Neural cell (in vitro differentiated cells): ENCODE results near the gene PGBD4. TPM values are rescaled to one million over a fixed set of nuclear protein-coding genes. Genes with fewer than 3 reads are reported as not detected.

Experiments used
- H2AFZ ChIP-seq: fragments of 200-600, 300-800 bp; sonication (generic), shearing (Covaris generic); 2 replicates; pipeline ENCODE4 v1.6.0; 2014; ENCODE audit warnings: low read depth, mild to moderate bottlenecking, antibody characterized with exemption, low read length, moderate library complexity
- H3F3A ChIP-seq: fragments of 200-600 bp; shearing (Covaris generic); 2 replicates; pipeline ENCODE4 v1.6.1; 2016; ENCODE audit warnings: mild to moderate bottlenecking, moderate library complexity, mixed read lengths, antibody characterized with exemption, low read length; ENCODE audit not compliant: insufficient read depth, poor library complexity, severe bottlenecking
- H3K27ac ChIP-seq: fragments of 200-600, 300-800 bp; sonication (generic), shearing (Covaris generic); 2 replicates; pipeline ENCODE4 v1.5.1; 2014; ENCODE audit warnings: mild to moderate bottlenecking, low read length, moderate library complexity
- H3K27me3 ChIP-seq: fragments of 300-800, 200-600 bp; sonication (generic), shearing (Covaris generic); 2 replicates; pipeline ENCODE4 v1.6.0; 2014; ENCODE audit warnings: mild to moderate bottlenecking, low read depth, low read length, moderate library complexity; ENCODE audit not compliant: insufficient read depth
- H3K36me3 ChIP-seq: fragments of 300-800, 200-600 bp; sonication (generic), shearing (Covaris generic); 2 replicates; pipeline ENCODE4 v1.5.1; 2014; ENCODE audit warnings: mild to moderate bottlenecking, antibody characterized with exemption, low read length, moderate library complexity; ENCODE audit not compliant: insufficient read depth
- H3K4me2 ChIP-seq: fragments of 300-800, 200-600 bp; sonication (generic), shearing (Covaris generic); 2 replicates; pipeline ENCODE4 v1.6.0; 2014; ENCODE audit warnings: mild to moderate bottlenecking, low read length
- H3K4me3 ChIP-seq: fragments of 300-800, 200-600 bp; sonication (generic), shearing (Covaris generic); 2 replicates; pipeline ENCODE4 v1.5.1; 2014; ENCODE audit warnings: mild to moderate bottlenecking, low read length, moderate library complexity
- H3K79me2 ChIP-seq: fragments of 200-600 bp; shearing (Covaris generic); replicated peaks from 2 replicates; pipeline ENCODE4 v1.6.0; 2014; ENCODE audit warnings: mild to moderate bottlenecking, low read length, moderate library complexity; ENCODE audit not compliant: insufficient read depth
- H3K9ac ChIP-seq: fragments of 300-800, 200-600 bp; sonication (generic), shearing (Covaris generic); 2 replicates; pipeline ENCODE4 v1.6.1; 2016; ENCODE audit warnings: mild to moderate bottlenecking, low read length, mixed read lengths
- H3K9me2 ChIP-seq: fragments of 200-600 bp; shearing (Covaris generic); 2 replicates; pipeline ENCODE4 v1.6.1; 2016; ENCODE audit warnings: mild to moderate bottlenecking, low read length, mixed read lengths; ENCODE audit not compliant: insufficient read depth
- H3K9me3 ChIP-seq: fragments of 200-600, 300-800 bp; sonication (generic), shearing (Covaris generic); 2 replicates; pipeline ENCODE4 v1.6.1; 2016; ENCODE audit warnings: mild to moderate bottlenecking, mixed run types, low read length, moderate library complexity, mixed read lengths
- H4K20me1 ChIP-seq: fragments of 200-600 bp; shearing (Covaris generic); 2 replicates; pipeline ENCODE4 v1.6.1; 2016; ENCODE audit warnings: mild to moderate bottlenecking, mixed run types; ENCODE audit not compliant: insufficient read depth
- CTCF ChIP-seq: fragments of 450-650 bp; IDR thresholded peaks from 2 replicates; pipeline ENCODE4 v1.5.1; 2014; ENCODE audit warnings: antibody characterized with exemption, mild to moderate bottlenecking, moderate library complexity; ENCODE audit not compliant: poor library complexity, severe bottlenecking
- EP300 ChIP-seq: fragments of 450-650 bp; conservative IDR thresholded peaks from 2 replicates; pipeline ENCODE4 v1.6.1; 2014; ENCODE audit warnings: antibody characterized with exemption, mild to moderate bottlenecking, moderate library complexity; ENCODE audit not compliant: poor library complexity, severe bottlenecking
- EZH2 ChIP-seq: fragments of 200-600, 300-800 bp; shearing (Covaris generic), sonication (generic); IDR thresholded peaks from 2 replicates; pipeline ENCODE4 v1.6.1; 2014; ENCODE audit warnings: antibody characterized with exemption, low read length, borderline replicate concordance, mild to moderate bottlenecking; ENCODE audit not compliant: insufficient read depth, poor library complexity, severe bottlenecking
- MXI1 ChIP-seq: fragments of 450-650 bp; conservative IDR thresholded peaks from 2 replicates; pipeline ENCODE4 v1.6.1; 2014; ENCODE audit warnings: antibody characterized with exemption, mild to moderate bottlenecking; ENCODE audit not compliant: poor library complexity, severe bottlenecking
- POLR2AphosphoS5 ChIP-seq: IDR thresholded peaks from 2 replicates; pipeline ENCODE4 v1.6.1; 2012
- RAD21 ChIP-seq: fragments of 450-650 bp; conservative IDR thresholded peaks from 2 replicates; pipeline ENCODE4 v1.6.1; 2014; ENCODE audit warnings: antibody characterized with exemption, mild to moderate bottlenecking, moderate library complexity
- REST ChIP-seq: IDR thresholded peaks from 2 replicates; pipeline ENCODE4 v1.6.1; 2012; ENCODE audit warnings: borderline replicate concordance
- SMC3 ChIP-seq: fragments of 450-650 bp; conservative IDR thresholded peaks from 2 replicates; pipeline ENCODE4 v1.6.1; 2014; ENCODE audit warnings: antibody characterized with exemption, mild to moderate bottlenecking, moderate library complexity; ENCODE audit not compliant: poor library complexity
- TAF1 ChIP-seq: IDR thresholded peaks from 2 replicates; pipeline ENCODE4 v1.6.1; 2012; ENCODE audit warnings: low read depth
- polyA plus RNA-seq: library from polyadenylated mRNA; depleted of rRNA; stranded (reverse); fragments of >200 nt; gene quantifications from 2 replicates; pipeline ENCODE4 v1.2.3, GENCODE V29; 2014

The PGBD4 gene
- polyA plus RNA-seq, 1 donor from 2014 or later: 2.4 TPM

DNA sequence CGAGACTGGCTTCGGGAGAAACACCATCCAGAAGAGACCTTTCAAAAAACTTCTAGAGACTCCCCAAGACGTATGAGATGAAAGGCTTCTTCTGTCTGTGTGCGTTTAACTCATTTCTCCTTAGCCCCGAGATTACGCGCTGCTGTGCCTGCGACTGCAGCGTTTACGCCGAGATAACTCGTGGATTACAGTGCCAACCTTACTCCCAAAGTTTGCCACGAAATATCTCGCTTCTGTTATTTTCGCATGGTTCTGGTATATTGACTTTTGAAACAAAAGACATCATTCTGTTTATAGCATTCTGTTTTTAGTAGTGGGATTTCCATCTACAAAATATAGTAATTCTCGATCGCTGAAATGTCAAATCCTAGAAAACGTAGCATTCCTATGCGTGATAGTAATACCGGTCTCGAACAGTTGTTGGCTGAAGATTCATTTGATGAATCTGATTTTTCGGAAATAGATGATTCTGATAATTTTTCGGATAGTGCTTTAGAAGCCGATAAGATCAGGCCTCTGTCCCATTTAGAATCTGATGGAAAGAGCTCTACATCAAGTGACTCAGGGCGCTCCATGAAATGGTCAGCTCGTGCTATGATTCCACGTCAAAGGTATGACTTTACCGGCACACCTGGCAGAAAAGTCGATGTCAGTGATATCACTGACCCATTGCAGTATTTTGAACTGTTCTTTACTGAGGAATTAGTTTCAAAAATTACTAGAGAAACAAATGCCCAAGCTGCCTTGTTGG, 467 bp downstream of the PGBD4 start:
- peak overlapping the region; percentile 74 for H3K27ac ChIP-seq
- H3K9me2 ChIP-seq: no peaks in the 10 kb centered on the region
- peak overlapping the region; percentile 84 for H3K4me3 ChIP-seq
- H3F3A ChIP-seq: peaks cover 3% of the 10 kb centered on the region
- peak overlapping the region; percentile 95 for H2AFZ ChIP-seq
- peaks cover 30% of the 10 kb centered on the region for H3K79me2 ChIP-seq
- H4K20me1 ChIP-seq: no peaks in the 10 kb centered on the region
- no peaks in the 10 kb centered on the region for H3K27me3 ChIP-seq
- no peaks in the 10 kb centered on the region for H3K9me3 ChIP-seq
- peak overlapping the region; percentile 96 for H3K4me2 ChIP-seq
- TF ChIP-seq RAD21 (peak; percentile 30), MXI1 (peak; percentile 70), TAF1 (no peak)
- peaks cover 5% of the 10 kb centered on the region for H3K36me3 ChIP-seq
- peak overlapping the region; percentile 63 for H3K9ac ChIP-seq

DNA sequence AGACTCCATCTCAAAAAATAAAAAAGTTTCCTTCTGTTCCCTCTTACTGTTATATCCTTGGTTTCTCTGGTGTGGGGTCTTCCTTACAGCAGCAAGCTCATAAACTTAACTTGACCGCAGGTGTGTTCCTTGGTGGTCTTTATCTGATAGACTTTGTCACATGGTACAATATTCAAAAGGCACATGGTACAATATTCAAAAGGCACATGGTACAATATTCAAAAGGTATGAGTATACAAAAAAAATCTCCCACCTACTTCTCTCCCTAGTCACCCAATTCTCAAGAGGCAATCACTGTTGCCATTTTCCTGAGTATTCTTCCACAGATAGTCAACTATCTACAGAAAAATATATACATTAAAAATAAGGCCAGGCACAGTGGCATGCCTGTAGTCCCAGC, 4.5 kb downstream of the PGBD4 start:
- TF ChIP-seq REST: no peak
- TF ChIP-seq CTCF: no peak
- TF ChIP-seq MXI1: no peak
- TF ChIP-seq RAD21: no peak
- TF ChIP-seq TAF1: no peak
- TF ChIP-seq POLR2AphosphoS5: no peak
- TF ChIP-seq SMC3: no peak
- no peak for TF ChIP-seq EZH2
- Histone ChIP-seq H4K20me1 (no peaks in the 10 kb centered on the region), H3K9ac (no peak overlapping the region), H3K27ac (no peak overlapping the region), H3K9me2 (no peaks in the 10 kb centered on the region), H3K79me2 (peaks cover under 1% of the 10 kb centered on the region), H3K27me3 (no peaks in the 10 kb centered on the region), H3K4me2 (no peak overlapping the region), H3F3A (no peaks in the 10 kb centered on the region), H3K4me3 (no peak overlapping the region), H3K36me3 (no peaks in the 10 kb centered on the region), H2AFZ (no peak overlapping the region), H3K9me3 (no peaks in the 10 kb centered on the region)

GRCh38 chr15:34107315-34107714, 5.4 kb downstream of the PGBD4 start:
- H3K27ac ChIP-seq: no peak overlapping the region
- H2AFZ ChIP-seq: no peak overlapping the region
- H3K4me2 ChIP-seq: no peak overlapping the region
- TF ChIP-seq POLR2AphosphoS5 (no peak), SMC3 (no peak), CTCF (no peak), TAF1 (no peak), REST (no peak), EZH2 (no peak), EP300 (no peak), RAD21 (no peak), MXI1 (no peak)
- H3K79me2 ChIP-seq: no peaks in the 10 kb centered on the region
- no peaks in the 10 kb centered on the region for H3K9me2 ChIP-seq
- no peak overlapping the region for H3K4me3 ChIP-seq
- H3K9ac ChIP-seq: no peak overlapping the region
- H4K20me1 ChIP-seq: no peaks in the 10 kb centered on the region
- H3F3A ChIP-seq: no peaks in the 10 kb centered on the region
- no peaks in the 10 kb centered on the region for H3K27me3 ChIP-seq
- H3K9me3 ChIP-seq: no peaks in the 10 kb centered on the region
- H3K36me3 ChIP-seq: no peaks in the 10 kb centered on the region
